Measurements from ENCODE around the gene TSPAN32. TPM values are rescaled to one million over a fixed set of nuclear protein-coding genes. Genes with fewer than 3 reads are reported as not detected.

TSPAN32 gene
- total and polyA plus RNA-seq, 10 donors = 10.6 to 21.8 (median 17.5) TPM

- WGBS, 5 donors = 84 to 88% (median 84%) methylated on average over 20 to 25 of the region's 25 CpGs
- Histone ChIP-seq H3K9me3 (no peaks in the 10 kb centered on the region), H3K27ac (peak overlapping the region in 6 of 8 donors; percentile 58 to 78 (median 66)), H3K36me3 (no peaks in the 10 kb centered on the region), H3K27me3 (replicated peaks in 1 of 7) (peaks cover 0 to 4% (median 0%) of the 10 kb centered on the region in 7 donors), H3K4me1 (peaks cover 0 to 46% (median 14%) of the 10 kb centered on the region in 6 donors), H3K4me3 (no peak overlapping the region)
- intact Hi-C loops (cut with DNase I; ENCODE audit: low total_unique reads) = loop anchor here (2.0 kb wide), 1 partner anchor 65 kb away; no protein-coding TSS in a partner anchor
- TF ChIP-seq POLR2A (IDR thresholded peaks at IDR 0.05) = no peak
- TF ChIP-seq POLR2AphosphoS5 (IDR thresholded peaks at IDR 0.05) = no peak
- no peak for TF ChIP-seq CTCF (IDR thresholded peaks at IDR 0.05 in 8 of 11, conservative IDR thresholded peaks at IDR 0.05 in 3 of 11)
- DNase-seq = peak; percentile 52
Observed at GRCh38 chr11:2315395-2316168, 13.8 kb downstream of the TSPAN32 start.

GRCh38 chr11:2316169-2316962 is 14.6 kb downstream of the TSPAN32 start:
- H3K4me1 ChIP-seq = peaks cover 0 to 46% (median 14%) of the 10 kb centered on the region in 6 donors
- 72 to 80% (median 75%) methylated on average over 18 to 23 of the region's 23 CpGs for WGBS, 5 donors
- no peaks in the 10 kb centered on the region for H3K36me3 ChIP-seq
- H3K27me3 ChIP-seq (replicated peaks in 1 of 7) = peaks cover 0 to 6% (median 0%) of the 10 kb centered on the region in 7 donors
- TF ChIP-seq POLR2A (IDR thresholded peaks at IDR 0.05) = no peak
- TF ChIP-seq POLR2AphosphoS5 (IDR thresholded peaks at IDR 0.05) = peak in 1 of 3 donors; percentile 9
- DNase-seq = peak; percentile 67
- no peak overlapping the region for H3K4me3 ChIP-seq
- H3K9me3 ChIP-seq = no peaks in the 10 kb centered on the region
- H3K27ac ChIP-seq = peak overlapping the region in 4 of 8 donors; percentile 60 to 77 (median 66)
- intact Hi-C loops (cut with DNase I; ENCODE audit: low total_unique reads) = no loop called here

GRCh38 chr11:2316963-2317244 is 15.1 kb downstream of the TSPAN32 start:
- TF ChIP-seq CTCF (IDR thresholded peaks at IDR 0.05 in 8 of 11, conservative IDR thresholded peaks at IDR 0.05 in 3 of 11) (no peak), POLR2A (IDR thresholded peaks at IDR 0.05) (no peak), POLR2AphosphoS5 (IDR thresholded peaks at IDR 0.05) (no peak)
- Histone ChIP-seq H3K9me3 (no peaks in the 10 kb centered on the region), H3K4me1 (peaks cover 0 to 42% (median 14%) of the 10 kb centered on the region in 6 donors), H3K27me3 (replicated peaks in 1 of 7) (peaks cover 0 to 6% (median 0%) of the 10 kb centered on the region in 7 donors), H3K36me3 (no peaks in the 10 kb centered on the region), H3K27ac (no peak overlapping the region), H3K4me3 (no peak overlapping the region)
- no peak for DNase-seq
- intact Hi-C loops (cut with DNase I; ENCODE audit: low total_unique reads) = no loop called here
- WGBS, 5 donors = 69 to 100% (median 93%) methylated on average over 2 to 3 of the region's 3 CpGs

- DNase-seq = peak; percentile 57
- Histone ChIP-seq H3K27ac (no peak overlapping the region), H3K4me3 (no peak overlapping the region), H3K9me3 (peaks cover 0 to 2% (median 0%) of the 10 kb centered on the region in 8 donors), H3K36me3 (no peaks in the 10 kb centered on the region), H3K27me3 (replicated peaks in 1 of 7) (peaks cover 0 to 6% (median 0%) of the 10 kb centered on the region in 7 donors), H3K4me1 (peaks cover 0 to 36% (median 14%) of the 10 kb centered on the region in 6 donors)
- WGBS, 5 donors = 90 to 98% (median 94%) methylated on average over 15 to 17 of the region's 17 CpGs
- intact Hi-C loops (cut with DNase I; ENCODE audit: low total_unique reads) = no loop called here
- TF ChIP-seq POLR2AphosphoS5 (IDR thresholded peaks at IDR 0.05) (peak in 1 of 3 donors; percentile 18), POLR2A (IDR thresholded peaks at IDR 0.05) (no peak)
Observed at GRCh38 chr11:2317354-2318050, 15.7 kb downstream of the TSPAN32 start.
